Colonic mucosa (tissue), 4 donors: Measurements from ENCODE around the gene RMND1. TPM values are rescaled to one million over a fixed set of nuclear protein-coding genes. Genes with fewer than 3 reads are reported as not detected.
A peak's percentile ranks its signal among the peaks of the same experiment; 100 is the strongest.
"Not testable (repeated sequence)": the region's sequence is repeated elsewhere in the genome, so short reads cannot be mapped to it uniquely, and the experiment has no call there.

ENCODE experiments used
- DNase-seq: peaks from one replicate; pipeline ENCODE4 v3.0.0-alpha.2; 2020
- H3K27ac ChIP-seq: fragments of 200-600 bp; one replicate; pipeline ENCODE4 v1.8.0; 2021
- H3K27me3 ChIP-seq: fragments of 200-600 bp; one replicate; pipeline ENCODE4 v1.8.0; 2021
- H3K36me3 ChIP-seq: fragments of 200-600 bp; one replicate; pipeline ENCODE4 v1.8.0; 2021
- H3K4me1 ChIP-seq: fragments of 200-600 bp; one replicate; pipeline ENCODE4 v1.8.0; 2021; ENCODE audit warnings: mild to moderate bottlenecking
- H3K4me3 ChIP-seq: fragments of 200-600 bp; one replicate; pipeline ENCODE4 v1.8.0; 2021
- H3K9ac ChIP-seq, 2 donors: one replicate each; pipeline ENCODE4 v1.7.0; 2013; ENCODE audit warnings: control low read depth in 2 of 2, low read depth in 2 of 2, low read length in 2 of 2
- H3K9me3 ChIP-seq: fragments of 200-600 bp; one replicate; pipeline ENCODE4 v1.8.0; 2021
- CTCF ChIP-seq: fragments of 200-600 bp; IDR thresholded peaks from one replicate; pipeline ENCODE4 v1.8.0; 2022; ENCODE audit warnings: antibody characterized with exemption, mild to moderate bottlenecking
- intact Hi-C: fragments of 100-400 bp; cut with DNase I; formaldehyde crosslinking; loops from one replicate; pipeline ENCODE4 v1.14.1; 2022
- total RNA-seq, 2 donors: library from RNA; stranded (reverse); fragmentation: NEBNext Ultra II Directional in 1 of 2; extraction: Animal tissue kit (Norgen Biotek cat#: 25700) in 1 of 2; gene quantifications; one replicate each; pipeline ENCODE4 v1.2.1, GENCODE V29; 2021
- donor health status: healthy.
- donor health status: DM: no; HTN: no; CAD: no.
- donor health status: DM: no; HTN: no; CAD: no.

RMND1 gene
- total RNA-seq, 2 donors from 2014 or later = 20.3 to 20.4 TPM

DNA sequence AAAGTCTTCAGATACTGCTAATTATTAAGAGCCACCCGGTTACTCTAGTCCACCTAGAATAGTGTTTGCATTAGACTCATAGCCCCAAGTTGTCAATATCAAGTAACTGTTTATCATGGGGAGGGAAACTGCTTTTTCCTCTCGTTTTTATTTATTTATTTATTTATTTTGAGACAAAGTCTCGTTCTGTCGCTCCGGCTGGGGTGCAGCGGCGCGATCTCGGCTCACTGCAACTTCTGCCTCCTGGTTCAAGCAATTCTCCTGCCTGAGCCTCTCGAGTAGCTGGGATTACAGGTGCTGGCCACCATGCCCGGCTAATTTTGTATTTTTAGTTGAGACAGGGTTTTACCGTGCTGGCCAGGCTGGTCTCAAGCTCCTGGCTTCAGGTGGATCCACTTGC is 25.8 kb upstream of the RMND1 start:
- no peaks in the 10 kb centered on the region for H3K36me3 ChIP-seq
- intact Hi-C loops = loop anchor here (5.0 kb wide), 1 partner anchor 70 kb away; no protein-coding TSS in a partner anchor
- no peak overlapping the region for H3K4me3 ChIP-seq

GRCh38 chr6:151475653-151476523 is 24.0 kb upstream of the RMND1 start:
- DNase-seq = peak; percentile 52
- Histone ChIP-seq H3K36me3 (no peaks in the 10 kb centered on the region), H3K4me3 (no peak overlapping the region), H3K9me3 (no peaks in the 10 kb centered on the region), H3K9ac (peak overlapping the region in 1 of 2 donors; percentile 24), H3K27me3 (no peaks in the 10 kb centered on the region), H3K4me1 (no peaks in the 10 kb centered on the region), H3K27ac (no peak overlapping the region)
- intact Hi-C loops = loop anchor here (5.0 kb wide), 1 partner anchor 69 kb away; no protein-coding TSS in a partner anchor
- peak; percentile 76 for TF ChIP-seq CTCF

More for the DNA sequence above, 25.8 kb upstream of the RMND1 start:
- Histone ChIP-seq H3K4me1 (no peaks in the 10 kb centered on the region), H3K9ac (no peak overlapping the region), H3K9me3 (no peaks in the 10 kb centered on the region), H3K27me3 (no peaks in the 10 kb centered on the region), H3K27ac (no peak overlapping the region)
- TF ChIP-seq CTCF = no peak
- DNase-seq = no peak

GRCh38 chr6:151464702-151465101 is 12.8 kb upstream of the RMND1 start:
- intact Hi-C loops = no loop called here
- DNase-seq = no peak
- H3K9ac ChIP-seq = no peak overlapping the region
- no peaks in the 10 kb centered on the region for H3K27me3 ChIP-seq
- no peaks in the 10 kb centered on the region for H3K9me3 ChIP-seq
- H3K36me3 ChIP-seq = no peaks in the 10 kb centered on the region
- TF ChIP-seq CTCF = no peak
- no peak overlapping the region for H3K4me3 ChIP-seq
- no peak overlapping the region for H3K27ac ChIP-seq
- no peaks in the 10 kb centered on the region for H3K4me1 ChIP-seq

DNA sequence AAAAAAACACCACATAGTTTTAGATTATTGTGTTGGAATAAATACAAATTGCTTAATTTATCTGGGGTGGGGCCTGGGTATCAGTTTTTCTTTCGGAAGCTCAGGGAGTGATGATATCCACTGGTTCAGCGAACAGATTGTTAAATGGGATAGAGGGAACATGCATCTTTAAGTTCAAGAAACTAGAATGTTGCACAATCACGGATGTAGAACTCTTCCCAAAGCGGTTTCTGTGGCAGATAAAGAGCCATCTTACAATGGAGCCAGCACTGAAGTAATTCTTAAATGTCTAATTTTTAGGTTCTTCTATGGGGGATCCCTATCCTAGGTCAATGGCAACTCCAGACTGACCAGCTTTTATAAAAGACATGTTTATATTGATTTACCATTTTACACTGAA is 9.7 kb upstream of the RMND1 start:
- intact Hi-C loops = no loop called here
- TF ChIP-seq CTCF = no peak
- DNase-seq = no peak
- no peak overlapping the region for H3K27ac ChIP-seq
- H3K9ac ChIP-seq = no peak overlapping the region
- H3K4me3 ChIP-seq = no peak overlapping the region
- no peaks in the 10 kb centered on the region for H3K36me3 ChIP-seq
- no peaks in the 10 kb centered on the region for H3K27me3 ChIP-seq
- H3K4me1 ChIP-seq = no peaks in the 10 kb centered on the region
- H3K9me3 ChIP-seq = no peaks in the 10 kb centered on the region

GRCh38 chr6:151455751-151456398 is 3.9 kb upstream of the RMND1 start:
- H3K4me1 ChIP-seq, H3K27me3 ChIP-seq, H3K9me3 ChIP-seq, DNase-seq, H3K9ac ChIP-seq, intact Hi-C loops, H3K36me3 ChIP-seq, H3K4me3 ChIP-seq, H3K27ac ChIP-seq: not testable (repeated sequence)
